RWPE2 (cell line): ENCODE results near the gene ZBTB8A.

Source experiments
- ATAC-seq: fragments of 200-7000 bp; cut with Tn5 transposase; 3 replicates; pipeline ENCODE4 v1.9.1; 2021; ENCODE audit warnings: low read depth
- DNase-seq: peaks from one replicate; pipeline ENCODE4 v3.0.0-alpha.2; 2020; ENCODE audit warnings: low spot score
- H3K27ac ChIP-seq: fragments of 450-650 bp; 2 replicates; pipeline ENCODE4 v1.5.1; 2017; ENCODE audit warnings: mild to moderate bottlenecking; ENCODE audit not compliant: poor library complexity, severe bottlenecking
- H3K27me3 ChIP-seq: fragments of 250-450 bp; sonication (Bioruptor Pico); 2 replicates; pipeline ENCODE4 v1.5.1; 2021; ENCODE audit warnings: mild to moderate bottlenecking, moderate library complexity; ENCODE audit not compliant: insufficient read depth, poor library complexity, severe bottlenecking
- H3K36me3 ChIP-seq: fragments of 250-450 bp; sonication (Bioruptor Pico); 2 replicates; pipeline ENCODE4 v1.5.1; 2020; ENCODE audit warnings: low read depth, mild to moderate bottlenecking, moderate library complexity
- H3K4me1 ChIP-seq: fragments of 250-450 bp; sonication (Bioruptor Pico); 2 replicates; pipeline ENCODE4 v1.5.1; 2021; ENCODE audit warnings: mild to moderate bottlenecking, moderate library complexity; ENCODE audit not compliant: insufficient read depth, poor library complexity, severe bottlenecking
- H3K4me3 ChIP-seq: fragments of 250-450 bp; sonication (Bioruptor Pico); 2 replicates; pipeline ENCODE4 v1.5.1; 2021; ENCODE audit warnings: mild to moderate bottlenecking, moderate library complexity; ENCODE audit not compliant: severe bottlenecking
- H3K9me3 ChIP-seq: fragments of 250-450 bp; sonication (Bioruptor Pico); 2 replicates; pipeline ENCODE4 v1.5.1; 2021; ENCODE audit warnings: mild to moderate bottlenecking, moderate library complexity; ENCODE audit not compliant: severe bottlenecking
- TF ChIP-seq, protein P1 (sequence below): fragments of 450-650 bp; IDR thresholded peaks from one replicate; pipeline ENCODE4 v1.5.1; 2017; ENCODE audit warnings: mild to moderate bottlenecking, moderate library complexity; ENCODE audit not compliant: poor library complexity, severe bottlenecking

Gene ZBTB8A

GRCh38 chr1:32605711-32606424 lies 66.6 kb downstream of the ZBTB8A start:
- Histone ChIP-seq H3K4me1 (no peaks in the 10 kb centered on the region), H3K36me3 (peaks cover 9% of the 10 kb centered on the region), H3K4me3 (no peak overlapping the region), H3K27me3 (no peaks in the 10 kb centered on the region), H3K9me3 (no peaks in the 10 kb centered on the region), H3K27ac (no peak overlapping the region)
- DNase-seq, result no peak
- ATAC-seq, result no peak
- TF ChIP-seq, protein P1, sequence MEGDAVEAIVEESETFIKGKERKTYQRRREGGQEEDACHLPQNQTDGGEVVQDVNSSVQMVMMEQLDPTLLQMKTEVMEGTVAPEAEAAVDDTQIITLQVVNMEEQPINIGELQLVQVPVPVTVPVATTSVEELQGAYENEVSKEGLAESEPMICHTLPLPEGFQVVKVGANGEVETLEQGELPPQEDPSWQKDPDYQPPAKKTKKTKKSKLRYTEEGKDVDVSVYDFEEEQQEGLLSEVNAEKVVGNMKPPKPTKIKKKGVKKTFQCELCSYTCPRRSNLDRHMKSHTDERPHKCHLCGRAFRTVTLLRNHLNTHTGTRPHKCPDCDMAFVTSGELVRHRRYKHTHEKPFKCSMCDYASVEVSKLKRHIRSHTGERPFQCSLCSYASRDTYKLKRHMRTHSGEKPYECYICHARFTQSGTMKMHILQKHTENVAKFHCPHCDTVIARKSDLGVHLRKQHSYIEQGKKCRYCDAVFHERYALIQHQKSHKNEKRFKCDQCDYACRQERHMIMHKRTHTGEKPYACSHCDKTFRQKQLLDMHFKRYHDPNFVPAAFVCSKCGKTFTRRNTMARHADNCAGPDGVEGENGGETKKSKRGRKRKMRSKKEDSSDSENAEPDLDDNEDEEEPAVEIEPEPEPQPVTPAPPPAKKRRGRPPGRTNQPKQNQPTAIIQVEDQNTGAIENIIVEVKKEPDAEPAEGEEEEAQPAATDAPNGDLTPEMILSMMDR, result no peak

DNA sequence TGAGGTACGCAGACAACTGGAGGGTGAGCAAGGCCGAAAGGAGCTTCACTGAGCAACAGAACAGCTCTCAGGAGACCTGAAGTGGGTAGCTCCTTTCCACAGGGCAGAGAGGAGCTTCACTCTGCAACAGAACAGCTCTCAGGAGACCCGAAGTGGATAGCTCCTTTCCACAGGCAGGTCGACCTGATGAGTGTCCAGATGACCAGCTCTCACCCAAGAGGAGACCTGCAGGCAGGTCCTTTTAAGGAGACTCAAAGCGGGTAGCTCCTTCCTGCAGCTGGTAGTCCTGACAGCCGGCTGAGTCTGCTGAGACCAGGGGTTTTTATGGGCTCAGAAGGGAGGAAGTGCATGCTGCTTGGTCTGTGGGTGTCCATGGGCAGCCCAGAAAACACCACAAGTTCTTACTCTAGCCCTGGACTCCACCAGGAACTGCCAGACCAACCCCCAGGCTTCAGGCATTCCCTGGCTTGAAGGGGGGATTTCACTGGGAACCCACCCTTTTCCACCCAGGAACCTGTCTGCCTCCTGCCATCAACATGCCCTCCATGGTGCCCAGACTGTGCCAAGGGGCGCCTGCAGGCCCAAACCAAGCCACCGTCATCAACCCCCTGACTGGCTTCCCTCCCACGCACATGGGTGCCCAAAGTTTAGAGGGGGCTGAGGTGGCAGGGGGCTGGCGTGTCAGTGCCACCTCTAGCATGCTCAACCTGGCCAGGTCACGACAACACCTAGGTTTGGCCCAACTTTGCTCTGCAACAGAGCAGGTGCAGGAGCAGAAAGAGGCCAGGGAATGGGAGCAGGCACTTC lies 67.5 kb downstream of the ZBTB8A start:
- peak; percentile 23; the same call in 1 of the 3 replicates for ATAC-seq
- TF ChIP-seq, protein P1, result no peak
- Histone ChIP-seq H3K4me3 (no peak overlapping the region), H3K27ac (no peak overlapping the region), H3K36me3 (peaks cover 3% of the 10 kb centered on the region), H3K4me1 (no peaks in the 10 kb centered on the region), H3K9me3 (no peaks in the 10 kb centered on the region), H3K27me3 (no peaks in the 10 kb centered on the region)
- DNase-seq, result no peak

DNA sequence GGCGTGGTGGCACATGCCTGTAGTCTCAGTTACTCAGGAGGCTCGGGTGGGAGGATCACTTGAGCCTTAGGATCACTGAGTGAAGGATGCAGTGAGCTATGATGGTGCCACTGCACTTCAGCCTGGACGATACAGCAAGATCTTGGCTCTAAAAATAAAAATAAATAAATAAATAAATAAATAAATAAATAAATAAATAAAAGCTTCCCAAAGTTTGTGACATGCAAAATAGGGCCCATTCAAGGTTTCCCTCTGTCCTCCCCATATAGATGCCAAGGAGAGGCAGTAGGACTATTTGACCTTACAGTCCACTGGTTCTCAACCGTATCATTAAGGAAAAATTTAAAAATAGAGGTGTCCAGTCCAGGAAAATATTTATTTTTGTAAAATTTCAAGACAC lies 70.0 kb downstream of the ZBTB8A start:
- Histone ChIP-seq H3K36me3 (no peaks in the 10 kb centered on the region; the same call in 1 of the 2 replicates), H3K4me3 (no peak overlapping the region), H3K9me3 (no peaks in the 10 kb centered on the region), H3K4me1 (no peaks in the 10 kb centered on the region), H3K27ac (no peak overlapping the region), H3K27me3 (no peaks in the 10 kb centered on the region)
- no peak for ATAC-seq
- no peak for DNase-seq
- TF ChIP-seq, protein P1, result no peak

GRCh38 chr1:32611859-32612188 lies 72.6 kb downstream of the ZBTB8A start:
- Histone ChIP-seq H3K4me3 (peak overlapping the region; percentile 37), H3K27ac (no peak overlapping the region), H3K27me3 (no peaks in the 10 kb centered on the region), H3K4me1 (no peaks in the 10 kb centered on the region), H3K36me3 (no peaks in the 10 kb centered on the region), H3K9me3 (no peaks in the 10 kb centered on the region)
- ATAC-seq (peak; percentile 66), DNase-seq (no peak)
- TF ChIP-seq, protein P1, result no peak
